NCI-H774 (cell line): ENCODE results near the gene ITPR1.
"Not testable (repeated sequence)": the region's sequence is repeated elsewhere in the genome, so short reads cannot be mapped to it uniquely, and the experiment has no call there.

Source experiments
- DNase-seq: peaks from one replicate; lab custom pipeline; 2025; lab: John Stamatoyannopoulos, UW

ITPR1 gene

GRCh38 chr3:4571690-4572334 is 78.7 kb downstream of the ITPR1 start:
- DNase-seq: no peak

- DNase-seq: no peak
Observed at GRCh38 chr3:4573153-4573552, 80.0 kb downstream of the ITPR1 start.

GRCh38 chr3:4574426-4574965 is 81.3 kb downstream of the ITPR1 start:
- no peak for DNase-seq

GRCh38 chr3:4575381-4575780 is 82.2 kb downstream of the ITPR1 start:
- DNase-seq: no peak

GRCh38 chr3:4577721-4578120 is 84.6 kb downstream of the ITPR1 start:
- DNase-seq: no peak

- DNase-seq: no peak
Observed at GRCh38 chr3:4580346-4581123, 87.4 kb downstream of the ITPR1 start.

- no peak for DNase-seq
Observed at GRCh38 chr3:4581124-4581424, 87.9 kb downstream of the ITPR1 start.

GRCh38 chr3:4581498-4581897 is 88.3 kb downstream of the ITPR1 start:
- no peak for DNase-seq

- DNase-seq: no peak
Observed at GRCh38 chr3:4581920-4582611, 88.9 kb downstream of the ITPR1 start.

- DNase-seq: no peak
Observed at GRCh38 chr3:4582624-4583023, 89.5 kb downstream of the ITPR1 start.

GRCh38 chr3:4583416-4583815 is 90.3 kb downstream of the ITPR1 start:
- no peak for DNase-seq

- DNase-seq: no peak
Observed at GRCh38 chr3:4584456-4585249, 91.5 kb downstream of the ITPR1 start.

- no peak for DNase-seq
Observed at GRCh38 chr3:4586381-4586780, 93.2 kb downstream of the ITPR1 start.

GRCh38 chr3:4587061-4587837 is 94.1 kb downstream of the ITPR1 start:
- no peak for DNase-seq

- no peak for DNase-seq
Observed at GRCh38 chr3:4587838-4588105, 94.6 kb downstream of the ITPR1 start.

- no peak for DNase-seq
Observed at GRCh38 chr3:4588466-4588865, 95.3 kb downstream of the ITPR1 start.

GRCh38 chr3:4589475-4590097 is 96.4 kb downstream of the ITPR1 start:
- no peak for DNase-seq

GRCh38 chr3:4590849-4591248 is 97.7 kb downstream of the ITPR1 start:
- not testable (repeated sequence) for DNase-seq

- no peak for DNase-seq
Observed at GRCh38 chr3:4591669-4592068, 98.5 kb downstream of the ITPR1 start.

- DNase-seq: no peak
Observed at GRCh38 chr3:4593014-4593413, 99.9 kb downstream of the ITPR1 start.

GRCh38 chr3:4595710-4596113 is 102.6 kb downstream of the ITPR1 start:
- no peak for DNase-seq
